Mammary epithelial cell (primary cell): ENCODE data around the gene BCAS3.

Source experiments
- CTCF ChIP-seq, 2 donors: IDR thresholded peaks in 1 of 2; conservative IDR thresholded peaks in 1 of 2; 2 replicates each; pipeline ENCODE4 v1.5.1; 2011 to 2012; ENCODE audit warnings: inconsistent platforms in 2 of 2, low read length in 2 of 2, mild to moderate bottlenecking in 2 of 2, control low read depth in 1 of 2, low read depth in 1 of 2; ENCODE audit not compliant: insufficient read depth in 1 of 2; ENCODE audit errors: extremely low read depth in 1 of 2
- EZH2 ChIP-seq: IDR thresholded peaks from 2 replicates; pipeline ENCODE4 v1.6.1; 2012; ENCODE audit warnings: low read length, inconsistent platforms, borderline replicate concordance

- TF ChIP-seq CTCF (conservative IDR thresholded peaks at IDR 0.05 in 1 of 2, IDR thresholded peaks at IDR 0.05 in 1 of 2; ENCODE audit: extremely low read depth in 1 of 2, insufficient read depth in 1 of 2, low read depth in 1 of 2, low read length in 2 of 2) (no peak), EZH2 (no peak)
These were observed 404.3 kb downstream of the BCAS3 start for GRCh38 chr17:61081959-61082358.
